ENCODE measurements around the gene EIF3A.

- TF ChIP-seq CTCF (IDR thresholded peaks at IDR 0.05) (no peak), POLR2A (IDR thresholded peaks at IDR 0.05) (no peak)
These were observed 54.1 kb downstream of the EIF3A start for GRCh38 chr10:119026301-119027110.
